IMR-90 (cell line): ENCODE data around the gene PIAS2.

ENCODE experiments used
- CTCF ChIP-seq: conservative IDR thresholded peaks from 2 replicates; pipeline ENCODE4 v1.5.1; 2012; ENCODE audit warnings: mild to moderate bottlenecking, low read depth, low read length, improper control_type of control experiment
- MAFK ChIP-seq: IDR thresholded peaks from 2 replicates; pipeline ENCODE4 v1.6.1; 2012; ENCODE audit warnings: low read depth, low read length, improper control_type of control experiment
- POLR2A ChIP-seq: IDR thresholded peaks from 2 replicates; pipeline ENCODE4 v1.6.1; 2012; ENCODE audit warnings: mild to moderate bottlenecking, low read depth, low read length

- no peak for TF ChIP-seq CTCF
- no peak for TF ChIP-seq POLR2A
- no peak for TF ChIP-seq MAFK
Observed at GRCh38 chr18:46859855-46860254, 57.5 kb downstream of the PIAS2 start.
